Stimulated activated CD8-positive, alpha-beta memory T cell treated with anti-CD3 and anti-CD28 coated beads, Interleukin-2, amount 100 ng/mL, for 1 hour (primary cell): ENCODE measurements around the gene CMIP.

Source experiments
- DNase-seq, 2 donors: peaks; one replicate each; pipeline ENCODE4 v3.0.0-alpha.2; 2020; ENCODE audit warnings: low read depth in 2 of 2

Gene CMIP

GRCh38 chr16:81462683-81463082, 18.1 kb downstream of the CMIP start:
- no peak for DNase-seq

GRCh38 chr16:81463296-81463890, 18.8 kb downstream of the CMIP start:
- DNase-seq: no peak

GRCh38 chr16:81464279-81464678, 19.7 kb downstream of the CMIP start:
- DNase-seq: no peak

GRCh38 chr16:81465375-81465943, 20.9 kb downstream of the CMIP start:
- DNase-seq: no peak

- no peak for DNase-seq
Measured at GRCh38 chr16:81466356-81466980, 21.9 kb downstream of the CMIP start.

GRCh38 chr16:81467072-81467471, 22.5 kb downstream of the CMIP start:
- DNase-seq: no peak

GRCh38 chr16:81467815-81468214, 23.2 kb downstream of the CMIP start:
- no peak for DNase-seq

GRCh38 chr16:81468269-81468902, 23.8 kb downstream of the CMIP start:
- no peak for DNase-seq

GRCh38 chr16:81469183-81469677, 24.6 kb downstream of the CMIP start:
- DNase-seq: no peak

- DNase-seq: no peak
Measured at GRCh38 chr16:81469710-81470535, 25.3 kb downstream of the CMIP start.

GRCh38 chr16:81470796-81471636, 26.4 kb downstream of the CMIP start:
- DNase-seq: no peak

- DNase-seq: no peak
Measured at GRCh38 chr16:81471882-81472281, 27.3 kb downstream of the CMIP start.

GRCh38 chr16:81472391-81472790, 27.8 kb downstream of the CMIP start:
- no peak for DNase-seq

- DNase-seq: no peak
Measured at GRCh38 chr16:81473066-81473488, 28.5 kb downstream of the CMIP start.

GRCh38 chr16:81473558-81473957, 28.9 kb downstream of the CMIP start:
- DNase-seq: no peak

- DNase-seq: no peak
Measured at GRCh38 chr16:81473969-81474959, 29.7 kb downstream of the CMIP start.

- no peak for DNase-seq
Measured at GRCh38 chr16:81477697-81478693, 33.4 kb downstream of the CMIP start.

GRCh38 chr16:81478876-81479511, 34.4 kb downstream of the CMIP start:
- no peak for DNase-seq
